Stomach (tissue), 4 donors: ENCODE measurements around the gene GSTT2B.
"Not testable (repeated sequence)": the region's sequence is repeated elsewhere in the genome, so short reads cannot be mapped to it uniquely, and the experiment has no call there.

ENCODE experiments used
- EP300 ChIP-seq: sonication (generic); formaldehyde crosslinking; IDR thresholded peaks from one replicate; pipeline ENCODE4 v1.6.1; 2017; ENCODE audit warnings: antibody characterized with exemption
- POLR2A ChIP-seq, 4 donors: fragments of 450-650 bp; IDR thresholded peaks; one replicate each; pipeline ENCODE4 v1.6.1; 2016; ENCODE audit warnings: antibody characterized with exemption in 4 of 4, control low read depth in 2 of 4, mild to moderate bottlenecking in 1 of 4, moderate library complexity in 1 of 4
- POLR2AphosphoS5 ChIP-seq, 3 donors: sonication (generic); formaldehyde crosslinking; IDR thresholded peaks; one replicate each; pipeline ENCODE4 v1.6.1; 2016; ENCODE audit warnings: antibody characterized with exemption in 3 of 3
- TF ChIP-seq, protein P1 (sequence below), 7 experiments: fragments of 450-650 bp in 4 of 7; fragments of 200-600 bp in 3 of 7; sonication (generic) in 3 of 7; IDR thresholded peaks; one replicate each; pipeline ENCODE4 v1.5.1; 2016 to 2019; ENCODE audit warnings: antibody characterized with exemption in 7 of 7, control low read depth in 2 of 7, mild to moderate bottlenecking in 1 of 7

DNA sequence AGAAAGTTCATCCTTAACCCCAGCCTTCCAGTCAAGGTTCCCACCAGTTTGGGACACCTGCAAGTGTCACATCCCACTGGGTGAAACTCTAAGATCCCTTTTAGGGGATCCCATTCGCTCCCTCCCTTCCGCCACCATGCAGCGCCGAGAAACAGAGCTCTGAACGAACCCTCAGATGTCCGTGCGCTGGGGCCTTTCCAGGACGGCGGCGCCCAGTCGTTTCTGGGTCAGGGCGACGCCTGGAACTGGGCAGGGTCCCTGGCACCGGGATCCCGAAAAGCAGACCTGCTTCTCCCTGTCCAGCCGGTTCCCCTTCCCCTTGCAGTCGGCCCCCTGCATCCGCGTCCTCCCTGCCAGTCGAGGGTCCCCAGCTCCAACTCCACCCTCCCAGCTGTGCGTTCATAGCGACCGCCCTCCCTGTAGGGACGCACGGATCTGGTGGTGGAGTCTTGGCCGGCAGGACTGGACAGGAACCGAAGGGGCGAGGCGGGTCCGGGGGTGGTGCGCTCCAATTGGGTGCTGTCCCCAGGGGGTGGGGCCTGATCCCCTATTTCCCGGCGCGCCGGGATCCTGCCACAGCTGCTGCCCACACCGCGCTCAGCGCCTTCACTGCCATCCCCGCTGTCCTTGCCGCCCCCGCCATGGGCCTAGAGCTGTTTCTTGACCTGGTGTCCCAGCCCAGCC, 18.7 kb upstream of the GSTT2B start, which contains the start of gene GSTT2:
- TF ChIP-seq, protein P1, sequence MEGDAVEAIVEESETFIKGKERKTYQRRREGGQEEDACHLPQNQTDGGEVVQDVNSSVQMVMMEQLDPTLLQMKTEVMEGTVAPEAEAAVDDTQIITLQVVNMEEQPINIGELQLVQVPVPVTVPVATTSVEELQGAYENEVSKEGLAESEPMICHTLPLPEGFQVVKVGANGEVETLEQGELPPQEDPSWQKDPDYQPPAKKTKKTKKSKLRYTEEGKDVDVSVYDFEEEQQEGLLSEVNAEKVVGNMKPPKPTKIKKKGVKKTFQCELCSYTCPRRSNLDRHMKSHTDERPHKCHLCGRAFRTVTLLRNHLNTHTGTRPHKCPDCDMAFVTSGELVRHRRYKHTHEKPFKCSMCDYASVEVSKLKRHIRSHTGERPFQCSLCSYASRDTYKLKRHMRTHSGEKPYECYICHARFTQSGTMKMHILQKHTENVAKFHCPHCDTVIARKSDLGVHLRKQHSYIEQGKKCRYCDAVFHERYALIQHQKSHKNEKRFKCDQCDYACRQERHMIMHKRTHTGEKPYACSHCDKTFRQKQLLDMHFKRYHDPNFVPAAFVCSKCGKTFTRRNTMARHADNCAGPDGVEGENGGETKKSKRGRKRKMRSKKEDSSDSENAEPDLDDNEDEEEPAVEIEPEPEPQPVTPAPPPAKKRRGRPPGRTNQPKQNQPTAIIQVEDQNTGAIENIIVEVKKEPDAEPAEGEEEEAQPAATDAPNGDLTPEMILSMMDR (IDR thresholded peaks at IDR 0.05): not testable (repeated sequence)
- TF ChIP-seq POLR2A (IDR thresholded peaks at IDR 0.05); EP300; POLR2AphosphoS5 (IDR thresholded peaks at IDR 0.05): not testable (repeated sequence)
